Mucosa of rectum (tissue), 2 donors: ENCODE data around the gene SLIT1.

Experiments used
- H3K27ac ChIP-seq, 2 donors: one replicate each; pipeline ENCODE4 v1.7.0; 2013; ENCODE audit warnings: inconsistent platforms in 2 of 2, low read depth in 2 of 2, low read length in 2 of 2
- H3K27me3 ChIP-seq, 2 donors: one replicate each; pipeline ENCODE4 v1.7.0; 2013; ENCODE audit warnings: low read length in 2 of 2; ENCODE audit not compliant: control insufficient read depth in 2 of 2, insufficient read depth in 2 of 2
- H3K36me3 ChIP-seq, 2 donors: one replicate each; pipeline ENCODE4 v1.7.0; 2013; ENCODE audit warnings: low read length in 2 of 2; ENCODE audit not compliant: control insufficient read depth in 2 of 2, insufficient read depth in 2 of 2
- H3K4me1 ChIP-seq, 2 donors: one replicate each; pipeline ENCODE4 v1.7.0; 2013; ENCODE audit warnings: low read length in 2 of 2, mild to moderate bottlenecking in 1 of 2; ENCODE audit not compliant: control insufficient read depth in 2 of 2, insufficient read depth in 2 of 2
- H3K4me3 ChIP-seq, 2 donors: one replicate each; pipeline ENCODE4 v1.7.0; 2013; ENCODE audit warnings: low read length in 2 of 2
- H3K9ac ChIP-seq, 2 donors: one replicate each; pipeline ENCODE4 v1.7.0; 2013; ENCODE audit warnings: low read length in 2 of 2, low read depth in 1 of 2, mild to moderate bottlenecking in 1 of 2
- H3K9me3 ChIP-seq, 2 donors: one replicate each; pipeline ENCODE4 v1.7.0; 2013; ENCODE audit warnings: low read length in 2 of 2; ENCODE audit not compliant: control insufficient read depth in 2 of 2
- donor health status: healthy.
- donor health status: Normal muscosa, but diverticular disease.

SLIT1 gene

GRCh38 chr10:96968682-96969423 lies 216.9 kb downstream of the SLIT1 start:
- H3K27ac ChIP-seq, result no peak overlapping the region
- no peak overlapping the region for H3K9ac ChIP-seq
- no peaks in the 10 kb centered on the region for H3K27me3 ChIP-seq
- no peaks in the 10 kb centered on the region for H3K9me3 ChIP-seq
- no peak overlapping the region for H3K4me3 ChIP-seq
- H3K4me1 ChIP-seq, result peaks cover under 1 to 2% of the 10 kb centered on the region in 2 donors
- H3K36me3 ChIP-seq, result no peaks in the 10 kb centered on the region

GRCh38 chr10:96967847-96968246 lies 217.9 kb downstream of the SLIT1 start:
- H3K4me1 ChIP-seq, result no peaks in the 10 kb centered on the region
- H3K4me3 ChIP-seq, result no peak overlapping the region
- peaks cover 0 to 3% of the 10 kb centered on the region in 2 donors for H3K36me3 ChIP-seq
- no peak overlapping the region for H3K27ac ChIP-seq
- H3K9ac ChIP-seq, result no peak overlapping the region
- H3K27me3 ChIP-seq, result no peaks in the 10 kb centered on the region
- H3K9me3 ChIP-seq, result no peaks in the 10 kb centered on the region

GRCh38 chr10:96964131-96964530 lies 221.6 kb downstream of the SLIT1 start:
- no peak overlapping the region for H3K4me3 ChIP-seq
- H3K27ac ChIP-seq, result no peak overlapping the region
- no peak overlapping the region for H3K9ac ChIP-seq
- H3K36me3 ChIP-seq, result peaks cover 2 to 3% of the 10 kb centered on the region in 2 donors
- no peaks in the 10 kb centered on the region for H3K27me3 ChIP-seq
- no peaks in the 10 kb centered on the region for H3K4me1 ChIP-seq
- no peaks in the 10 kb centered on the region for H3K9me3 ChIP-seq

- H3K27me3 ChIP-seq, result no peaks in the 10 kb centered on the region
- H3K9ac ChIP-seq, result no peak overlapping the region
- no peak overlapping the region for H3K4me3 ChIP-seq
- H3K4me1 ChIP-seq, result no peaks in the 10 kb centered on the region
- no peak overlapping the region for H3K27ac ChIP-seq
- peaks cover 7 to 15% of the 10 kb centered on the region in 2 donors for H3K36me3 ChIP-seq
- H3K9me3 ChIP-seq, result no peaks in the 10 kb centered on the region
Observed at GRCh38 chr10:96960872-96961271, 224.9 kb downstream of the SLIT1 start.

GRCh38 chr10:96959733-96960132 lies 226.0 kb downstream of the SLIT1 start:
- Histone ChIP-seq H3K27ac (no peak overlapping the region), H3K9ac (no peak overlapping the region), H3K4me1 (no peaks in the 10 kb centered on the region), H3K27me3 (no peaks in the 10 kb centered on the region), H3K9me3 (no peaks in the 10 kb centered on the region), H3K4me3 (no peak overlapping the region), H3K36me3 (peaks cover 18 to 26% of the 10 kb centered on the region in 2 donors)

- Histone ChIP-seq H3K36me3 (peaks cover 29% of the 10 kb centered on the region in 2 donors), H3K9me3 (no peaks in the 10 kb centered on the region), H3K9ac (no peak overlapping the region), H3K27ac (no peak overlapping the region), H3K4me3 (no peak overlapping the region), H3K4me1 (no peaks in the 10 kb centered on the region), H3K27me3 (no peaks in the 10 kb centered on the region)
Observed at GRCh38 chr10:96958071-96958470, 227.7 kb downstream of the SLIT1 start.

GRCh38 chr10:96955794-96956193 lies 230.0 kb downstream of the SLIT1 start:
- H3K36me3 ChIP-seq, result peaks cover 35 to 40% of the 10 kb centered on the region in 2 donors
- H3K27me3 ChIP-seq, result no peaks in the 10 kb centered on the region
- H3K4me1 ChIP-seq, result no peaks in the 10 kb centered on the region
- no peak overlapping the region for H3K27ac ChIP-seq
- H3K9me3 ChIP-seq, result no peaks in the 10 kb centered on the region
- H3K4me3 ChIP-seq, result no peak overlapping the region
- no peak overlapping the region for H3K9ac ChIP-seq

GRCh38 chr10:96951954-96952353 lies 233.8 kb downstream of the SLIT1 start:
- no peaks in the 10 kb centered on the region for H3K4me1 ChIP-seq
- no peak overlapping the region for H3K9ac ChIP-seq
- H3K4me3 ChIP-seq, result no peak overlapping the region
- H3K36me3 ChIP-seq, result peaks cover 31 to 45% of the 10 kb centered on the region in 2 donors
- H3K27ac ChIP-seq, result no peak overlapping the region
- H3K9me3 ChIP-seq, result no peaks in the 10 kb centered on the region
- no peaks in the 10 kb centered on the region for H3K27me3 ChIP-seq

- no peak overlapping the region for H3K9ac ChIP-seq
Observed at GRCh38 chr10:96949039-96949683, 236.6 kb downstream of the SLIT1 start.

More at GRCh38 chr10:96949039-96949683, 236.6 kb downstream of the SLIT1 start:
- peaks cover 18 to 25% of the 10 kb centered on the region in 2 donors for H3K36me3 ChIP-seq
- no peaks in the 10 kb centered on the region for H3K9me3 ChIP-seq
- H3K4me3 ChIP-seq, result no peak overlapping the region
- H3K27ac ChIP-seq, result no peak overlapping the region
- H3K27me3 ChIP-seq, result no peaks in the 10 kb centered on the region
- H3K4me1 ChIP-seq, result no peaks in the 10 kb centered on the region
